WERI-Rb-1 (cell line): Measurements from ENCODE around the gene PXK.

Experiments
- DNase-seq: peaks from one replicate; pipeline ENCODE4 v3.0.0-alpha.2; 2020
- H3K27ac ChIP-seq: fragments of 250-450 bp; sonication (Bioruptor Pico); 2 replicates; pipeline ENCODE4 v1.5.1; 2020; ENCODE audit warnings: mild to moderate bottlenecking, moderate library complexity
- H3K27me3 ChIP-seq: fragments of 250-450 bp; sonication (Bioruptor Pico); 2 replicates; pipeline ENCODE4 v1.5.1; 2021; ENCODE audit warnings: mild to moderate bottlenecking, low read depth, moderate library complexity; ENCODE audit not compliant: insufficient read depth, severe bottlenecking
- H3K36me3 ChIP-seq: fragments of 250-450 bp; sonication (Bioruptor Pico); 2 replicates; pipeline ENCODE4 v1.5.1; 2020; ENCODE audit warnings: mild to moderate bottlenecking, moderate library complexity
- H3K4me3 ChIP-seq: 2 replicates; pipeline ENCODE4 v1.5.1; 2011; ENCODE audit warnings: low read depth, mild to moderate bottlenecking, control low read depth, low read length
- H3K9me3 ChIP-seq: fragments of 250-450 bp; sonication (Bioruptor Pico); 2 replicates; pipeline ENCODE4 v1.5.1; 2021; ENCODE audit warnings: mild to moderate bottlenecking, moderate library complexity; ENCODE audit not compliant: severe bottlenecking
- TF ChIP-seq, protein P1 (sequence below): IDR thresholded peaks from 2 replicates; pipeline ENCODE4 v1.5.1; 2011; ENCODE audit warnings: low read depth, mild to moderate bottlenecking, control low read depth, inconsistent platforms, low read length

PXK gene

GRCh38 chr3:58291671-58292338 lies 40.9 kb upstream of the PXK start:
- Histone ChIP-seq H3K27ac (no peak overlapping the region), H3K36me3 (no peaks in the 10 kb centered on the region; the same call in 1 of the 2 replicates), H3K4me3 (no peak overlapping the region), H3K27me3 (no peaks in the 10 kb centered on the region), H3K9me3 (no peaks in the 10 kb centered on the region)
- TF ChIP-seq, protein P1, sequence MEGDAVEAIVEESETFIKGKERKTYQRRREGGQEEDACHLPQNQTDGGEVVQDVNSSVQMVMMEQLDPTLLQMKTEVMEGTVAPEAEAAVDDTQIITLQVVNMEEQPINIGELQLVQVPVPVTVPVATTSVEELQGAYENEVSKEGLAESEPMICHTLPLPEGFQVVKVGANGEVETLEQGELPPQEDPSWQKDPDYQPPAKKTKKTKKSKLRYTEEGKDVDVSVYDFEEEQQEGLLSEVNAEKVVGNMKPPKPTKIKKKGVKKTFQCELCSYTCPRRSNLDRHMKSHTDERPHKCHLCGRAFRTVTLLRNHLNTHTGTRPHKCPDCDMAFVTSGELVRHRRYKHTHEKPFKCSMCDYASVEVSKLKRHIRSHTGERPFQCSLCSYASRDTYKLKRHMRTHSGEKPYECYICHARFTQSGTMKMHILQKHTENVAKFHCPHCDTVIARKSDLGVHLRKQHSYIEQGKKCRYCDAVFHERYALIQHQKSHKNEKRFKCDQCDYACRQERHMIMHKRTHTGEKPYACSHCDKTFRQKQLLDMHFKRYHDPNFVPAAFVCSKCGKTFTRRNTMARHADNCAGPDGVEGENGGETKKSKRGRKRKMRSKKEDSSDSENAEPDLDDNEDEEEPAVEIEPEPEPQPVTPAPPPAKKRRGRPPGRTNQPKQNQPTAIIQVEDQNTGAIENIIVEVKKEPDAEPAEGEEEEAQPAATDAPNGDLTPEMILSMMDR = no peak
- no peak for DNase-seq

GRCh38 chr3:58292866-58293265 lies 39.8 kb upstream of the PXK start:
- Histone ChIP-seq H3K27me3 (no peaks in the 10 kb centered on the region), H3K9me3 (no peaks in the 10 kb centered on the region), H3K4me3 (no peak overlapping the region), H3K36me3 (no peaks in the 10 kb centered on the region; the same call in 1 of the 2 replicates), H3K27ac (no peak overlapping the region)
- no peak for DNase-seq
- TF ChIP-seq, protein P1 = no peak

DNA sequence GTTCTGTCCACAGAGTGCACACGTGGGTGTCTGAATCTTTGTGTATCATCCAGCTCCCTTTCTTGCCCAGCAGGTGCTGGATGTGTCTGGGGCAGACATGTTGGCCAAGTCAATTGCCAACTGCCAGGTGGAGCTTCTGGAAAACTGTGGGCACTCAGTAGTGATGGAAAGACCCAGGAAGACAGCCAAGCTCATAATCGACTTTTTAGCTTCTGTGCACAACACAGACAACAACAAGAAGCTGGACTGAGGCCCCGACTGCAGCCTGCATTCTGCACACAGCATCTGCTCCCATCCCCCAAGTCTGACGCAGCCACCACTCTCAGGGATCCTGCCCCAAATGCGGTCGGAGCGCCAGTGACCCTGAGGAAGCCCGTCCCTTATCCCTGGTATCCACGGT lies 39.2 kb upstream of the PXK start:
- H3K9me3 ChIP-seq = no peaks in the 10 kb centered on the region
- H3K4me3 ChIP-seq = no peak overlapping the region
- TF ChIP-seq, protein P1 = no peak
- no peaks in the 10 kb centered on the region; the same call in 1 of the 2 replicates for H3K36me3 ChIP-seq
- DNase-seq = no peak
- no peaks in the 10 kb centered on the region for H3K27me3 ChIP-seq
- H3K27ac ChIP-seq = no peak overlapping the region

DNA sequence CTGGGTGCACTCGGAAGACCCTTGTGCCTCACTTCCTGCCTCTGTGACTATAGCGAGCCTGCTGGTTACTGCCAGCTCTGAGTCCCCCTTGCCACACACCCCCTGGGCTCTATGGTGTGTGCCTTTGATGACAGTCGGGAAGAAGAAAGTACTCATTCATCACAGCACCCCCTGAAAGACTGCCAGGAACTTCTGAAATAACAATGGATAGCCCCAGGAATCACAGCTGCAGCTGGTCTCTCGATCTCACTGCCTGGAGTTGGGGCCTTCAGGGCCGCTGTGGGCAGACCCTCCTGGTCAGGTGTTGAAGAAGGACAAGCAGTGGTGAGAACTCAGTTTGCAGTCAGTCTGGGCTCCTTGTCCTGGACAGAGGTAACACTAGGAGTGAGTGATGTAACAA lies 36.4 kb upstream of the PXK start:
- no peaks in the 10 kb centered on the region for H3K36me3 ChIP-seq
- TF ChIP-seq, protein P1 = no peak
- H3K9me3 ChIP-seq = no peaks in the 10 kb centered on the region
- no peaks in the 10 kb centered on the region for H3K27me3 ChIP-seq
- H3K4me3 ChIP-seq = no peak overlapping the region
- no peak for DNase-seq
- no peak overlapping the region for H3K27ac ChIP-seq

DNA sequence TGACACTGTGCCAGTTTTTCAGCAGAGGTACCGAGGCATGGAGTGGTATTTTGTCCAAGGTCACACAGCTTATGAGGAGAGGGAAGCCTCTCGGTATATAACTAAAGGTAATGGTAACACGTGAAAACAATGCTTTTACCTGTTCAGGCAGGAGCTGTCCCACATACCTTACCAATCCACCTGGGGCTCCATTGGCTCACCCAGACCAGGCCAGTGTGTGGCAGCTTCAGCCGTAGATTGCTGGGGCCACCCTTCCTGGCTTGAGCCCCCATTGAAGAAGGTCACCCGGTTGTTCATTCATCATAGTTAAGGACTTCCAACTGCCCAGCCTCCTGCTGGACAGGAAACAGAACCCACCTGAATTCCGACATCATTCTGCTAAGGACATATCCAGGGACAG lies 35.8 kb upstream of the PXK start:
- TF ChIP-seq, protein P1 = no peak
- H3K27ac ChIP-seq = no peak overlapping the region
- no peak overlapping the region for H3K4me3 ChIP-seq
- H3K27me3 ChIP-seq = no peaks in the 10 kb centered on the region
- no peak for DNase-seq
- H3K9me3 ChIP-seq = no peaks in the 10 kb centered on the region
- H3K36me3 ChIP-seq = no peaks in the 10 kb centered on the region

DNA sequence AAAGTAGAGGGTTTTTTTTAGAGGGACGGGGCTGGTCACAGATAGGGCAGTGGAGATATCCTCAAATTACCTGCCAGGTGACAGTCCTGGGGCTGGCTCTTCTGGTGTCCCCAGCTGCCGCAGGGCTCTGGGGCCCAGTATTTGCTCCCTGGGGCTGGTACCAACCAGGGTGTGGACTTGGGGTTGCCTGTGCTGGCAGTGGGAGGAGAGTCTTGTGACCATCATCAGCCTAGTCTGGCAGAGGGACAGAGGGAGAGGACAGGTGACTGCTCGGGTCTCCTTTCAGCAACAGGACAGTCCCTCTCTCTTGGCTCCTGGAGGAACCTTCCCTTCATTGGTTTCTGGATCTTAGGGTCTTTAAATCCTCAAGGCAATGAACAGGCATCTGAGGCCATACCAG lies 34.5 kb upstream of the PXK start:
- no peaks in the 10 kb centered on the region for H3K9me3 ChIP-seq
- TF ChIP-seq, protein P1 = no peak

More for the DNA sequence above, 34.5 kb upstream of the PXK start:
- DNase-seq = no peak
- Histone ChIP-seq H3K36me3 (no peaks in the 10 kb centered on the region), H3K27ac (no peak overlapping the region), H3K27me3 (no peaks in the 10 kb centered on the region), H3K4me3 (no peak overlapping the region)
